GM21515 (cell line): ENCODE measurements around the gene ABCD2.
"Not testable (repeated sequence)": the region's sequence is repeated elsewhere in the genome, so short reads cannot be mapped to it uniquely, and the experiment has no call there.

Source experiments
- ATAC-seq: cut with Tn5 transposase; IDR thresholded peaks from one replicate; pipeline ENCODE4 v1.9.1; 2021; ENCODE audit not compliant: unreplicated experiment

The ABCD2 gene

DNA sequence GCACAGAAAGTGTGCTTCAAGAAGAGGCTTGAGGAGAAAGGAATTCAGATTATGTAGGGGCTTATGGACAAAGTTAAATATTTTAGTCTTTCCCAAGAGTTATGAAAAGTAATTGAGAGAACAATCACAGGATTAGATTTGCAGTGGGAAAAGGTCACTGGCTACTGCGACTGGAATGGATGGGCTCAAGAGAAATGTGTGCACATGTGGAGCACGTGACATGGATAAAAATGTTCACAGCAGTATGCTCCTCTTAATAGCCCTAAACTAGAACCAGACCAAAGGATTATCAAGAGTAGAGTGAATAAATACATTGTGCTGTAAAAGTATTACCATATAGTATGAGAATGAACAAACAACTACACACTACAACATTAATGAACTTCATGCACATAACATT lies 78.1 kb downstream of the ABCD2 start:
- ATAC-seq, result no peak

DNA sequence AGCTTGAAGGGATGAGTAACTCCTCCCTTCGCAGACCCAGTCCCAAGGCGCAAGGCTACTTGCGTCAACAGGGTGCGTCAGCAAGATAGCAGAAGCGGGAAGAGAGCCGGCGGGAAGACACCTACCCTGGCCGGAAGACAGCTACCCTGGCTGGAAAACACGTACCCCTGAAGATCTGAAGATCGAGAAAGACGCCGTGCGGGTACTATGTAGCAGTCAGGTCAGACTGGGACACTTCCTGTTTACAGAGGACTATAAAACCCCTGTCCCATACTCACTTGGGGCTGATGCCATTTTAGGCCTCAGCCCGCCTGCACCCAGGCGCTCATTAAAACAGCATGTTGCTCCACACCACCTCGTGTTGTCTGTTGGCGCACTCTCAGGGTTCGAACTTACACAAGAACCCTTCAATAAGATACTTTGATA lies 80.9 kb downstream of the ABCD2 start:
- ATAC-seq, result no peak

DNA sequence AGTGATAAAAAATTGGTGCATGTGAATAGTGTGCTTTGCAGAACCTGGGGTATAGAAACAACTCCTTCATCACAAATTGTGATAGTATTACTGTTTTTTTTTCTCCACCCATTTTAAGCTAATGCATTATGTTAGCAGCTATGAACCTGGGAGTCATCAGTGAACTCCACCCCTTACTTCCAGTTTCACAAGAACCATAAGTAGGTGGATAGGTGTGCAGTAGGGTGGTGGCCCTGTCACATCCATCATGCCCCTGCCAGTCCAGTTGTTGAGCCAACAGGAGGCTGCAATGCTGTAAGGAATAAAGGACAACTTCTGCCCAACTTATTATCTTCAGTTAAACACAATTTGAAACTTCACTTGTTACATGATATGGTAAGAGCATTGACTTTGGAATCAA lies 85.7 kb downstream of the ABCD2 start:
- no peak for ATAC-seq

DNA sequence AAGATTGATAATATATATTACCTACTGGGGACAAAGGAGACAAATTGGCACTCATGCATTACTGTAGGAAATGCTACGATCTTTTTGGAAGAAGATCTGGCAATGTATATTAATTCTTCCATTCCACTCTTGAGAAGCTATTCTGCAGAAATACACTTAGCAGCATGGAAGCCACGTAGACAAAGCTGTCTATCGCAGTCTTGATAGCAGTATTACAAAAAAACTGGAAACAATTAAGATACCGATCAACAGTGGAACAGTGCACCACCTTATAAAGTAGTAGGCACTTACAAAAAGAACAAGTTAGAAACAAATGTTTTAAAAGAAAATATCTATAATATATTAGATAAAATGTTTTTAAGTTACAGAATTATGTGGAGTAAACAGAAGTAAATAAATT lies 87.2 kb downstream of the ABCD2 start:
- no peak for ATAC-seq

DNA sequence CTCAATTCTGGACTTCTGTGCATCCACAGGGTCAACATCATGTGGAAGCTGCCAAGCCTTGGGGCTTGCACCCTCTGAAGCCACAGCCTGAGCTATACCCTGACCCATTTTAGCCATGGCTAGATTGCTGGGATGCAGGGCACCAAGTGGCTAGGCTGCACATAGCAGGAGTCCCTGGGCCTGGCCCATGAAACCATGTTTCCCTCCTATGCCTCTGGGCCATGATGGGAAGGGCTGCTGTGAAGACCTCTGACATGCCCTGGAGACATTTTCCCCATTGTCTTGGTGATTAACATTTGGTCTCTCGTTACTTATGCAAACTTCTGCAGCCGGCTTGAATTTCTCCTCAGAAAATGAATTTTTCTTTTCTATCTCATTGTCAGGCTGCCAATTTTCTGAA lies 92.6 kb downstream of the ABCD2 start:
- ATAC-seq, result no peak

DNA sequence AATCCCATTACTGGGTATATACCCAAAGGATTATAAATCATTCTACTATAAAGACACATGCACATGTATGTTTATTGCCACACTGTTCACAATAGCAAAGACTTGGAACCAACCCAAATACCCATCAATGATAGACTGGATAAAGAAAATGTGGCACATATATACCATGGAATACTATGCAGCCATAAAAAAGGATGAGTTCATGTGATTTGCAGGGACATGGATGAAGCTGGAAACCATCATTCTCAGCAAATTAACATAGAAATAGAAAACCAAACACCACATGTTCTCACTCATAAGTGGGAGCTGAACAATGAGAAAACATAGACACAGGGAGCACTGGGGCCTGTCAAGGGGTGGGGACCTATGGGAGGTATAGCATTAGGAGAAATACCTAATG lies 97.4 kb downstream of the ABCD2 start:
- ATAC-seq, result not testable (repeated sequence)

DNA sequence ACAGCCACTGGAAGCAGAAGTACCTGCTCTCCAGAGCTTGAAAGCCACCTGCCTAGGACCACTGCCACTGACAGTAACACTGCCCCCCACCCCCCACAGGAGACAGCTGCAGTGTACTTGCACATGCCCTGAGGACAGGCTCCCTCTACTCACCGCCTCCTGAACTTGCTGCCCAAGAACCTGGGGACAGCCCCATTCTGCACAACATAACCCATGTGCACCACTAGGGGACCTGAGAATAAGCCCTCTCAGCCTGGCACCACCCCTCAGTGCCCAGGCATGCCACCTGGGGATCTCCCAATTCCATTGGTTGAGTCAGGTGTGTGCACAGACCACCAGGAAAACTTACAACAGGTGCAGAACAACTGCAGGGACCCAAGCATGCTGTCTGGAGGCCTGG lies 109.6 kb downstream of the ABCD2 start:
- ATAC-seq, result no peak

DNA sequence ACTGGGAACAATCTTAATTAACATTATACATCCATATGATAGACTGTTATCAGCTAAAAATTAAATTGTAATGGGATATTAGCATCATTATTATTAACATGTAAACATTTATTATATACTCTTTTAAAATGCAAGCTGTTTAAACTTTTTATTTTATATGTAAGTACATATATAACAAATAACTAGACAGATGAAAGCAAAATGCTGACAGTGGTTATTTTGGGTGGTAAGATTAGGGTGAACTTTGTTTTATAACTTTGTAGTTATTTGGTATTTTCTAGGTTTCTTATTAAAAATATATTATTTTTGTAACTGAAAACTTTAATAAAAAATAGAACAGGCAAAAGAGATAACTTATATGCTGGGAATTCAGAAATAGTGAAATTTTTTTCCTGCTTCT lies 114.0 kb downstream of the ABCD2 start:
- no peak for ATAC-seq

DNA sequence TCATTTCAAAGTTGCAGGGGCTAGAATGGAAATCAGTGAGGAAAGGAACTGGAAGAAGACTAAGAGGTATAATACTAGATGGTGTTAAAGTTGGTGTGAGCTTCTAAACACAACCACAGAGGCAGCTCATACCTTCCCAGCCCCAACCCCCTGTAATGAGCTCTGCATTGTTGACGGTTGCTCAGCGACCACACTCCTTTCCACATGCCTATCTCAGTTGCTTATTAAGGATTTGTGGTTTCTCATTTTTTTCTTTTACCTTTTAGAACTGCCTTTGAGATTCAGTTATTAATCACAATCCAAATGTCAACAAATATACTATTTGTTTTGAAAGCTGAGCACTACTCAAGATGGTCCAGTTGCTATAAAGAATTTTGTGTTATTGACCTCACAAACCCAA lies 114.6 kb downstream of the ABCD2 start:
- no peak for ATAC-seq

DNA sequence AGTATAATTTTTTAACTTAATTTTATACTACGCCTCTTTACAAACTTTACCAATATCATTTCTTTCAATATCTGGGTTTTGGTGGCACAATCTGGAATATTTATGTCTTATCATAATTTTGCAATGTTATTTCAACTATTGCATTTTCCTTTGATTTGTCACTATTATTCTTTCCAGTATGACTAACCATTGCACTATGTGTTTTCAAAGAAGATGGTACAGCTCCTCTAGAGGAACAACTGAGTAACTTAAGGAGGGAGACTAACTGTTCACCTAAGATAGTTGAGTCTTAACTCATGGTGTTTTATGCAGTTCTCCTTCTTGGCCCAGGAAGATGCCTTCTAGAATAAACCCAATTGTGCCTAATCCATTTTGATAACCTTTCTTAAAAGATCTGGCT lies 116.2 kb downstream of the ABCD2 start:
- ATAC-seq, result no peak

DNA sequence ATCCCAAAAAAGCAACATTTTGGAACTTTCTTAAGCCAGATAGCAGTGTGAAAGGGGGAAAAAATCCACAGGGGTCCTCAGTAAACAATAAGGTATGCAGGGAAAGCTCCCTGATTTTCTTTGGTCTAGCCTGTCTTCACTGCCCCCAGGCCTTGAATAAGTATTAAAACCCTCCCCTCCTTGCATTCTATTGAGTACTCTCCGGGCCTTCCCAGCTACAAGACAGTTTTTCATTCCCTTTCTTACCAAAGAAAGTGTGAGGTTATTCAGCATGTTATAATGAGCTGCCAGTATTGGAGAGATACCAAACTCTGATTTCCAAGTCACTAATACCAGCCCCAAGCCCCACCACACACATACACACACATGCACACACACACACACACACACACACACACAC lies 116.9 kb downstream of the ABCD2 start:
- ATAC-seq, result no peak
